ENCODE data around the gene PRRX2. TPM values are rescaled to one million over a fixed set of nuclear protein-coding genes. Genes with fewer than 3 reads are reported as not detected.

PRRX2 gene
- total and polyA plus RNA-seq, 2 of the 13 experiments (the other 11 are each of a cell fraction or from before 2014, with no cell fraction given) = 0.05 TPM; not detected in 1

DNA sequence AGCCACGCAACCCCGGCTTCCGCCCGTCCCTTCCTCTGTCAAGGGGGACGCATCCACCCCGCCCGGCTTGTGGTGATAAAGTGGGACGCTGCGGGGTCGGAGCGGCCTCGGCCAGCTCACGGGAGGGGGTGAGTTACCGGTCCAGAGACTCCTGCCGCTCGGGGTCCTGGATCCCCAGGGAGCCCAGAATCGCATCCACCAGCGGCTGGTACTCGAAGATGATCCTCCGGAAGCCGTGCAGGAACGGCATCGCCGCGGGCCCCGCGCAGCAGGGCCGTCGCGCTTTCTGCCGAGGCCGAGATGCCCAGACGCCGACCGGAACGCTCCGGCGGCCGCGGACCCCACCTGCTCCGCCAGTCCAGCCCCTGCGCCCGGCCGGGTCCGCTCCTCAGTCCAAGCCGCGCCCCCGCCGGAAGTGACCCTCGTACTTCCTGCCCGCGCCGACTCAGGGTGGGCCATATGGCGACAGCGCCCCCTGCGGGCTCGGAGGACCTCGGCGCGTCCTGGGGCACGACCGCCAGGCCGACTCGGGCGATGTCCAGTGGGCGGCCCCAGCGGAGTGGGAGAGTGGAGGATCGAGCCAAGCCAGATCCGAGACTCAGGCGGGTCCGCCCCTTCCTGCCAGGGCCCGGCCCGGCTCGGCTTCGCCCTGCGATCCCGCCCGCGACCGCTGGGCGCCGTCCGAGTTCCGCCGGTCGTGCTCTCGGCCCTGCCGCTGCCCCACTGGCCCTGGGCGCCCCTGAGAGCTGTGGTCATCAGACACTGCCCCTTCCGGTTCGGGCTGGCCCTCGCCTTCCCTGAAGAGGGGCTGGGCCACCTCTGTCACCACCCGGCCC lies 23.5 kb upstream of the PRRX2 start, which contains the start of gene ASB6 (continued):
- TF ChIP-seq, protein P1, sequence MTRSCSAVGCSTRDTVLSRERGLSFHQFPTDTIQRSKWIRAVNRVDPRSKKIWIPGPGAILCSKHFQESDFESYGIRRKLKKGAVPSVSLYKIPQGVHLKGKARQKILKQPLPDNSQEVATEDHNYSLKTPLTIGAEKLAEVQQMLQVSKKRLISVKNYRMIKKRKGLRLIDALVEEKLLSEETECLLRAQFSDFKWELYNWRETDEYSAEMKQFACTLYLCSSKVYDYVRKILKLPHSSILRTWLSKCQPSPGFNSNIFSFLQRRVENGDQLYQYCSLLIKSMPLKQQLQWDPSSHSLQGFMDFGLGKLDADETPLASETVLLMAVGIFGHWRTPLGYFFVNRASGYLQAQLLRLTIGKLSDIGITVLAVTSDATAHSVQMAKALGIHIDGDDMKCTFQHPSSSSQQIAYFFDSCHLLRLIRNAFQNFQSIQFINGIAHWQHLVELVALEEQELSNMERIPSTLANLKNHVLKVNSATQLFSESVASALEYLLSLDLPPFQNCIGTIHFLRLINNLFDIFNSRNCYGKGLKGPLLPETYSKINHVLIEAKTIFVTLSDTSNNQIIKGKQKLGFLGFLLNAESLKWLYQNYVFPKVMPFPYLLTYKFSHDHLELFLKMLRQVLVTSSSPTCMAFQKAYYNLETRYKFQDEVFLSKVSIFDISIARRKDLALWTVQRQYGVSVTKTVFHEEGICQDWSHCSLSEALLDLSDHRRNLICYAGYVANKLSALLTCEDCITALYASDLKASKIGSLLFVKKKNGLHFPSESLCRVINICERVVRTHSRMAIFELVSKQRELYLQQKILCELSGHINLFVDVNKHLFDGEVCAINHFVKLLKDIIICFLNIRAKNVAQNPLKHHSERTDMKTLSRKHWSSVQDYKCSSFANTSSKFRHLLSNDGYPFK (CRISPR knock-in tag; IDR thresholded peaks at IDR 0.05; ENCODE audit: borderline replicate concordance) = peak; percentile 63; the same call in 1 of the 2 replicates
- peak; percentile 63; the same call in 1 of the 2 replicates for TF ChIP-seq WIZ (CRISPR knock-in tag; IDR thresholded peaks at IDR 0.05)
- no peak for TF ChIP-seq ZNF20 (CRISPR knock-in tag; IDR thresholded peaks at IDR 0.05)
- TF ChIP-seq REPIN1 (CRISPR knock-in tag; IDR thresholded peaks at IDR 0.05; ENCODE audit: borderline replicate concordance, low read depth) = peak; percentile 97
- TF ChIP-seq, protein P2, sequence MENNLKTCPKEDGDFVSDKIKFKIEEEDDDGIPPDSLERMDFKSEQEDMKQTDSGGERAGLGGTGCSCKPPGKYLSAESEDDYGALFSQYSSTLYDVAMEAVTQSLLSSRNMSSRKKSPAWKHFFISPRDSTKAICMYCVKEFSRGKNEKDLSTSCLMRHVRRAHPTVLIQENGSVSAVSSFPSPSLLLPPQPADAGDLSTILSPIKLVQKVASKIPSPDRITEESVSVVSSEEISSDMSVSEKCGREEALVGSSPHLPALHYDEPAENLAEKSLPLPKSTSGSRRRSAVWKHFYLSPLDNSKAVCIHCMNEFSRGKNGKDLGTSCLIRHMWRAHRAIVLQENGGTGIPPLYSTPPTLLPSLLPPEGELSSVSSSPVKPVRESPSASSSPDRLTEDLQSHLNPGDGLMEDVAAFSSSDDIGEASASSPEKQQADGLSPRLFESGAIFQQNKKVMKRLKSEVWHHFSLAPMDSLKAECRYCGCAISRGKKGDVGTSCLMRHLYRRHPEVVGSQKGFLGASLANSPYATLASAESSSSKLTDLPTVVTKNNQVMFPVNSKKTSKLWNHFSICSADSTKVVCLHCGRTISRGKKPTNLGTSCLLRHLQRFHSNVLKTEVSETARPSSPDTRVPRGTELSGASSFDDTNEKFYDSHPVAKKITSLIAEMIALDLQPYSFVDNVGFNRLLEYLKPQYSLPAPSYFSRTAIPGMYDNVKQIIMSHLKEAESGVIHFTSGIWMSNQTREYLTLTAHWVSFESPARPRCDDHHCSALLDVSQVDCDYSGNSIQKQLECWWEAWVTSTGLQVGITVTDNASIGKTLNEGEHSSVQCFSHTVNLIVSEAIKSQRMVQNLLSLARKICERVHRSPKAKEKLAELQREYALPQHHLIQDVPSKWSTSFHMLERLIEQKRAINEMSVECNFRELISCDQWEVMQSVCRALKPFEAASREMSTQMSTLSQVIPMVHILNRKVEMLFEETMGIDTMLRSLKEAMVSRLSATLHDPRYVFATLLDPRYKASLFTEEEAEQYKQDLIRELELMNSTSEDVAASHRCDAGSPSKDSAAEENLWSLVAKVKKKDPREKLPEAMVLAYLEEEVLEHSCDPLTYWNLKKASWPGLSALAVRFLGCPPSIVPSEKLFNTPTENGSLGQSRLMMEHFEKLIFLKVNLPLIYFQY (CRISPR knock-in tag; IDR thresholded peaks at IDR 0.05; ENCODE audit: borderline replicate concordance) = peak; percentile 98
- no peak for TF ChIP-seq NFATC3 (CRISPR knock-in tag; IDR thresholded peaks at IDR 0.05)
- TF ChIP-seq, protein P3, sequence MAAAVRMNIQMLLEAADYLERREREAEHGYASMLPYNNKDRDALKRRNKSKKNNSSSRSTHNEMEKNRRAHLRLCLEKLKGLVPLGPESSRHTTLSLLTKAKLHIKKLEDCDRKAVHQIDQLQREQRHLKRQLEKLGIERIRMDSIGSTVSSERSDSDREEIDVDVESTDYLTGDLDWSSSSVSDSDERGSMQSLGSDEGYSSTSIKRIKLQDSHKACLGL (CRISPR knock-in tag; IDR thresholded peaks at IDR 0.05) = peak; percentile 59; the same call in 1 of the 2 replicates
- peak; percentile 88 for TF ChIP-seq PHF8 (CRISPR knock-in tag; IDR thresholded peaks at IDR 0.05)
- TF ChIP-seq ZNF772 (CRISPR knock-in tag; IDR thresholded peaks at IDR 0.05) = peak; percentile 77; the same call in 1 of the 2 replicates
- TF ChIP-seq ZNF607 (CRISPR knock-in tag; IDR thresholded peaks at IDR 0.05; ENCODE audit: borderline replicate concordance) = peak; percentile 84
- no peak for TF ChIP-seq ZNF546 (CRISPR knock-in tag; conservative IDR thresholded peaks at IDR 0.05)
- TF ChIP-seq NFE2L2 (IDR thresholded peaks at IDR 0.05; ENCODE audit: low read length) = no peak
- peak; percentile 66; the same call in 1 of the 2 replicates for TF ChIP-seq DR1 (CRISPR knock-in tag; IDR thresholded peaks at IDR 0.05)
- TF ChIP-seq IKZF4 (CRISPR knock-in tag; IDR thresholded peaks at IDR 0.05; ENCODE audit: borderline replicate concordance, low read depth, not compliant biosample characterization) = peak; percentile 97
- TF ChIP-seq, protein P4, sequence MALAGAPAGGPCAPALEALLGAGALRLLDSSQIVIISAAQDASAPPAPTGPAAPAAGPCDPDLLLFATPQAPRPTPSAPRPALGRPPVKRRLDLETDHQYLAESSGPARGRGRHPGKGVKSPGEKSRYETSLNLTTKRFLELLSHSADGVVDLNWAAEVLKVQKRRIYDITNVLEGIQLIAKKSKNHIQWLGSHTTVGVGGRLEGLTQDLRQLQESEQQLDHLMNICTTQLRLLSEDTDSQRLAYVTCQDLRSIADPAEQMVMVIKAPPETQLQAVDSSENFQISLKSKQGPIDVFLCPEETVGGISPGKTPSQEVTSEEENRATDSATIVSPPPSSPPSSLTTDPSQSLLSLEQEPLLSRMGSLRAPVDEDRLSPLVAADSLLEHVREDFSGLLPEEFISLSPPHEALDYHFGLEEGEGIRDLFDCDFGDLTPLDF (CRISPR knock-in tag; IDR thresholded peaks at IDR 0.05) = peak; percentile 72; the same call in 1 of the 2 replicates
- peak; percentile 99 for TF ChIP-seq GATAD1 (CRISPR knock-in tag; IDR thresholded peaks at IDR 0.05)
- no peak for TF ChIP-seq PAWR (CRISPR knock-in tag; IDR thresholded peaks at IDR 0.05; ENCODE audit: borderline replicate concordance)
- TF ChIP-seq, protein P5, sequence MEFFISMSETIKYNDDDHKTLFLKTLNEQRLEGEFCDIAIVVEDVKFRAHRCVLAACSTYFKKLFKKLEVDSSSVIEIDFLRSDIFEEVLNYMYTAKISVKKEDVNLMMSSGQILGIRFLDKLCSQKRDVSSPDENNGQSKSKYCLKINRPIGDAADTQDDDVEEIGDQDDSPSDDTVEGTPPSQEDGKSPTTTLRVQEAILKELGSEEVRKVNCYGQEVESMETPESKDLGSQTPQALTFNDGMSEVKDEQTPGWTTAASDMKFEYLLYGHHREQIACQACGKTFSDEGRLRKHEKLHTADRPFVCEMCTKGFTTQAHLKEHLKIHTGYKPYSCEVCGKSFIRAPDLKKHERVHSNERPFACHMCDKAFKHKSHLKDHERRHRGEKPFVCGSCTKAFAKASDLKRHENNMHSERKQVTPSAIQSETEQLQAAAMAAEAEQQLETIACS (CRISPR knock-in tag; IDR thresholded peaks at IDR 0.05) = peak; percentile 49; the same call in 1 of the 2 replicates
- peak; percentile 75 for TF ChIP-seq ZSCAN25 (CRISPR knock-in tag; IDR thresholded peaks at IDR 0.05)

All from HepG2 (cell line).